Measurements from ENCODE around the gene OBI1.

DNA sequence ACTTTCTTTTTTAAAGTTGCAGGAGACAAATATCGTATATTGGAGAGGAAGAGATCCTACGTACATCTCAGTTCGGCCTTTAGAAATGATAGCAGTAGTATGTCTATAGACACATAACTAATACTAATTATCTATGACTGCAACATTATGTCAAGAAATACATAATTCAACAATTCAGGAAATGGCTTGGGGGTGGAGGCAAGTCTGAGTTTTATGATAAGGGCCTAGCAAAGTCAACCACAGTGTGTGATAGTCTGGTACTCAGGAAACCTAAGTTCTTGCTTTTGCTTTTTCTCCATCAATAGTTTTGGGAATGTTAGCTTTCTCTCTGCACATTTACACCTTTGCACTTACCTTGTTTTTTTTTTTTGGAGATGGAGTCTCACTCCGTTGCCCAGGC lies 27.5 kb upstream of the OBI1 start:
- TF ChIP-seq, protein P1, sequence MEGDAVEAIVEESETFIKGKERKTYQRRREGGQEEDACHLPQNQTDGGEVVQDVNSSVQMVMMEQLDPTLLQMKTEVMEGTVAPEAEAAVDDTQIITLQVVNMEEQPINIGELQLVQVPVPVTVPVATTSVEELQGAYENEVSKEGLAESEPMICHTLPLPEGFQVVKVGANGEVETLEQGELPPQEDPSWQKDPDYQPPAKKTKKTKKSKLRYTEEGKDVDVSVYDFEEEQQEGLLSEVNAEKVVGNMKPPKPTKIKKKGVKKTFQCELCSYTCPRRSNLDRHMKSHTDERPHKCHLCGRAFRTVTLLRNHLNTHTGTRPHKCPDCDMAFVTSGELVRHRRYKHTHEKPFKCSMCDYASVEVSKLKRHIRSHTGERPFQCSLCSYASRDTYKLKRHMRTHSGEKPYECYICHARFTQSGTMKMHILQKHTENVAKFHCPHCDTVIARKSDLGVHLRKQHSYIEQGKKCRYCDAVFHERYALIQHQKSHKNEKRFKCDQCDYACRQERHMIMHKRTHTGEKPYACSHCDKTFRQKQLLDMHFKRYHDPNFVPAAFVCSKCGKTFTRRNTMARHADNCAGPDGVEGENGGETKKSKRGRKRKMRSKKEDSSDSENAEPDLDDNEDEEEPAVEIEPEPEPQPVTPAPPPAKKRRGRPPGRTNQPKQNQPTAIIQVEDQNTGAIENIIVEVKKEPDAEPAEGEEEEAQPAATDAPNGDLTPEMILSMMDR (IDR thresholded peaks at IDR 0.05): no peak
- TF ChIP-seq POLR2A (IDR thresholded peaks at IDR 0.05): no peak
